ENCODE results near the gene BNIP3. TPM values are rescaled to one million over a fixed set of nuclear protein-coding genes. Genes with fewer than 3 reads are reported as not detected.

BNIP3 gene
- polyA plus RNA-seq, 1 experiment: 73.5 TPM

DNA sequence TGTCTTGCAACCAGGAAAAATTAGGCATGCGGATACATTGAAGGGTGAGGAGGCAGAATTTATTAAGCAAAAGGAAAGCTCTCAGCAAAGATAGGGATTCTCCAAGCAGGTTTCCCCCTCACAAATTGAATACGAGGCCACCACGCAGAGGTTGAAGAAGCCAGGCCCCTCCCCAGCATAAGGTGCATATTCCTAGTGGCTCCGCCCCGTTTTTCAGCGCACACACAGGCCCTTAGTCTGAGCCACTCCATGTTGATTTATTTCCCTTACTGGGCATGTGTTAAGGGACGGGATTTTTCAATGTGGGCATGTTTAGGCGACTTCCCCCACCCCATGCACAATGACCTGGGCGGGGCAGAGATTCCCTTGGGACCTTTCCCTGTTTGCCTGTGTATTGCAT, 56.0 kb downstream of the BNIP3 start:
- Histone ChIP-seq H3K27ac (ENCODE audit: low read depth, low read length) (no peak overlapping the region), H3K27me3 (ENCODE audit: control insufficient read depth, insufficient read depth, low read length) (no peaks in the 10 kb centered on the region), H3K4me3 (ENCODE audit: low read depth, low read length) (no peak overlapping the region), H3K9me3 (ENCODE audit: control insufficient read depth, insufficient read depth, low read length) (peaks cover 6% of the 10 kb centered on the region)
- ChIA-PET POLR2A (no interaction called here), CTCF (interaction anchor here (2.5 kb wide), 1 partner anchor 20 kb away, joined by 6 read pairs; no protein-coding TSS in a partner anchor)
- TF ChIP-seq CTCF (IDR thresholded peaks at IDR 0.05; ENCODE audit: low read depth, low read length): no peak
- DNase-seq (ENCODE audit: low read depth, low spot score): no peak

- ChIA-PET POLR2A (no interaction called here), CTCF (interaction anchor here (2.5 kb wide), 1 partner anchor 20 kb away, joined by 6 read pairs; no protein-coding TSS in a partner anchor)
- no peak for DNase-seq (ENCODE audit: low read depth, low spot score)
- no peak for TF ChIP-seq CTCF (IDR thresholded peaks at IDR 0.05; ENCODE audit: low read depth, low read length)
- no peak overlapping the region for H3K27ac ChIP-seq (ENCODE audit: low read depth, low read length)
- H3K27me3 ChIP-seq (ENCODE audit: control insufficient read depth, insufficient read depth, low read length): no peaks in the 10 kb centered on the region
- H3K4me3 ChIP-seq (ENCODE audit: low read depth, low read length): no peak overlapping the region
- peaks cover 6% of the 10 kb centered on the region for H3K9me3 ChIP-seq (ENCODE audit: control insufficient read depth, insufficient read depth, low read length)
Observed at GRCh38 chr10:131925011-131925649, 56.6 kb downstream of the BNIP3 start.

DNA sequence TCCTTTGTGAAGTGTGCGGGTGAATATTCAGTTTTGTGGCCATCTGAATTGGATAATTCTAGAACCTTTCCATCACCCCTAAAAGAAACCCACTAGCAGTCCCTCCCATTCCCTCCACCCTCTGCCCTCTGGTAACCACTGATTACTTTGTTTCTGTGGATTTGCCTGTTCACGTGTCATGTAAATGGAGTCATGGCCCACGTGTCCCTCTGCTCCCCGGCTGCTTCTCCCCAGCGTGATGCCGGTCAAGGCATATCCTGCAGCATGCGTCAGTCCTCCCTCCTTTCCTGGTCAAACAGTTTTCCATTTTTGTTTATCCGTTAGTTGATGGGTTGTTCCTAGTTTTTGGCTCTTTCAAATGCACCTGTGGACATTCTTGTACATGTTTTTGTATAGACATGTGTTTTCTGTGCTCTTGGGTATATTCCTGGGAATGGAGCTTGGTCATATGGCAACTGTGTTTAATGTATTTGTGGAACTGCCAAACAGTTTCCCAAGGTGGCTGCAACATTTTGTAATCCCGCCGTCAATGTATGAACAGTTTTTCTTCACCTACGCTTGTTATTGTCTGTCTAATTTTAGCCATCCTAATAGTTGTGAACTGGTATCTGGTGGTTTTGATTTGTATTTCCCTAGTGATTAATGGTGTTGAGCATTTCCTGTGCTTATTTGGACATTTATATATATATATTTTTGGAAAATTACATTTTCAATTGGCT, 58.5 kb downstream of the BNIP3 start:
- no peak for TF ChIP-seq CTCF (IDR thresholded peaks at IDR 0.05; ENCODE audit: low read depth, low read length)
- POLR2A ChIA-PET: no interaction called here
- no peak overlapping the region for H3K27ac ChIP-seq (ENCODE audit: low read depth, low read length)
- no peak for DNase-seq (ENCODE audit: low read depth, low spot score)
- CTCF ChIA-PET: no interaction called here
- no peak overlapping the region for H3K4me3 ChIP-seq (ENCODE audit: low read depth, low read length)
- no peaks in the 10 kb centered on the region for H3K27me3 ChIP-seq (ENCODE audit: control insufficient read depth, insufficient read depth, low read length)
- H3K9me3 ChIP-seq (ENCODE audit: control insufficient read depth, insufficient read depth, low read length): peaks cover 6% of the 10 kb centered on the region

DNA sequence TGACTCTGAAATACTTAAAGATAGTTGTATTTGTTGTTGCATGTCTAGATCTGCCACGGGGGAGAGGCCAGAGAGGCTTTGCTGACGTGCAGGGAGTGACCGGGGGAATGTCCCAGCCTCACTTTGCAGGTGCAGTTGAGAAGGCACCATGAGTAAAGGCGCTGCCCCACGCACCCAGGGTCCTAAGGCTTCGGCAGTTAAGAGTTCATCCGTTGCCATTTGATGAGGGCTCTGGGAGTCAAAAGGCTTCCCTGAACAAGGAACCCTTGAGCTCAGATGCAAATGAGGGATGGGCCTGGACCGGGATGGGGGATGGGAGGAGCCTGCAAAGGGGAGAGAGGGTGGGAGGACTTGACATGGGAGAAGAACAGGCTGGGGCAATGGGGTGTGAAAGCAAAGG, 60.5 kb downstream of the BNIP3 start:
- Histone ChIP-seq H3K9me3 (ENCODE audit: control insufficient read depth, insufficient read depth, low read length) (peaks cover 6% of the 10 kb centered on the region), H3K4me3 (ENCODE audit: low read depth, low read length) (no peak overlapping the region), H3K27me3 (ENCODE audit: control insufficient read depth, insufficient read depth, low read length) (no peaks in the 10 kb centered on the region), H3K27ac (ENCODE audit: low read depth, low read length) (no peak overlapping the region)
- ChIA-PET POLR2A (no interaction called here), CTCF (no interaction called here)
- no peak for DNase-seq (ENCODE audit: low read depth, low spot score)
- TF ChIP-seq CTCF (IDR thresholded peaks at IDR 0.05; ENCODE audit: low read depth, low read length): no peak

- CTCF ChIA-PET: no interaction called here
- no peak overlapping the region for H3K4me3 ChIP-seq (ENCODE audit: low read depth, low read length)
- H3K27ac ChIP-seq (ENCODE audit: low read depth, low read length): no peak overlapping the region
- no peaks in the 10 kb centered on the region for H3K27me3 ChIP-seq (ENCODE audit: control insufficient read depth, insufficient read depth, low read length)
- TF ChIP-seq CTCF (IDR thresholded peaks at IDR 0.05; ENCODE audit: low read depth, low read length): no peak
- POLR2A ChIA-PET: no interaction called here
- DNase-seq (ENCODE audit: low read depth, low spot score): no peak
- peaks cover 4% of the 10 kb centered on the region for H3K9me3 ChIP-seq (ENCODE audit: control insufficient read depth, insufficient read depth, low read length)
Observed at GRCh38 chr10:131920693-131921092, 61.0 kb downstream of the BNIP3 start.

Measured in AG04450 (cell line).